Activated T-cell treated with anti-CD3 and anti-CD28 coated beads, Interleukin-2, amount 50 U/mL, for 72 hours (primary cell): ENCODE results near the gene DENR. TPM values are rescaled to one million over a fixed set of nuclear protein-coding genes. Genes with fewer than 3 reads are reported as not detected.
"Not testable (repeated sequence)": the region's sequence is repeated elsewhere in the genome, so short reads cannot be mapped to it uniquely, and the experiment has no call there.

Experiments used
- ATAC-seq, 2 donors: fragments of 150-1000 bp; cut with Tn5 transposase; replicated peaks in 1 of 2; 2 replicates each; pipeline ENCODE4 v1.10.0; 2021; ENCODE audit warnings: moderate library complexity in 2 of 2, mild to moderate bottlenecking in 1 of 2
- DNase-seq, 2 donors: peaks; one replicate each; pipeline ENCODE4 v3.0.0; 2021 to 2022; ENCODE audit warnings: mixed read lengths in 1 of 2
- H3K27ac Mint-ChIP-seq: one replicate; pipeline ENCODE4 v1.8.0; 2022; ENCODE audit warnings: mild to moderate bottlenecking, moderate library complexity, mixed read lengths
- H3K27me3 Mint-ChIP-seq: one replicate; pipeline ENCODE4 v1.8.0; 2022; ENCODE audit warnings: low read depth, mixed read lengths
- H3K36me3 Mint-ChIP-seq, 2 donors: one replicate each; pipeline ENCODE4 v1.8.0; 2022; ENCODE audit warnings: mixed read lengths in 2 of 2, mild to moderate bottlenecking in 1 of 2; ENCODE audit not compliant: insufficient read depth in 2 of 2
- H3K4me1 Mint-ChIP-seq: one replicate; pipeline ENCODE4 v1.8.0; 2022; ENCODE audit warnings: low read depth, mixed read lengths
- H3K4me3 Mint-ChIP-seq, 2 donors: one replicate each; pipeline ENCODE4 v1.8.0; 2022; ENCODE audit warnings: mild to moderate bottlenecking in 2 of 2, mixed read lengths in 2 of 2, moderate library complexity in 2 of 2
- H3K9me3 Mint-ChIP-seq, 2 donors: one replicate each; pipeline ENCODE4 v1.8.0; 2022; ENCODE audit warnings: mixed read lengths in 2 of 2
- total RNA-seq, 2 donors: library from RNA; stranded (reverse); gene quantifications; one replicate each; pipeline ENCODE4 v1.2.3, GENCODE V29; 2022

Gene DENR
- total RNA-seq, 2 donors from 2014 or later, result 63.6 to 72.2 TPM

- DNase-seq, H3K27ac Mint-ChIP-seq, H3K9me3 Mint-ChIP-seq, ATAC-seq, H3K27me3 Mint-ChIP-seq: not testable (repeated sequence)
- H3K4me3 Mint-ChIP-seq, result peak overlapping the region; percentile 99
- peaks cover 44% of the 10 kb centered on the region for H3K4me1 Mint-ChIP-seq
- peaks cover 10 to 23% of the 10 kb centered on the region in 2 donors for H3K36me3 Mint-ChIP-seq
Observed at GRCh38 chr12:122750781-122751515, 1.7 kb upstream of the DENR start.

- peaks cover 19 to 42% of the 10 kb centered on the region in 2 donors for H3K36me3 Mint-ChIP-seq
Observed at GRCh38 chr12:122753319-122753650, 661 bp downstream of the DENR start.

GRCh38 chr12:122754790-122755189, 2.2 kb downstream of the DENR start:
- no peaks in the 10 kb centered on the region for H3K27me3 Mint-ChIP-seq
- H3K36me3 Mint-ChIP-seq, result peaks cover 19 to 44% of the 10 kb centered on the region in 2 donors
- ATAC-seq (no peak), DNase-seq (no peak)
- H3K4me3 Mint-ChIP-seq, result peak overlapping the region in 1 of 2 donors; percentile 52
- H3K27ac Mint-ChIP-seq, result peak overlapping the region; percentile 93
- peaks cover 65% of the 10 kb centered on the region for H3K4me1 Mint-ChIP-seq
- no peaks in the 10 kb centered on the region for H3K9me3 Mint-ChIP-seq

More at GRCh38 chr12:122753319-122753650, 661 bp downstream of the DENR start:
- DNase-seq, result no peak
- Mint-ChIP-seq H3K4me3 (peak overlapping the region; percentile 99), H3K4me1 (peaks cover 66% of the 10 kb centered on the region), H3K27me3 (no peaks in the 10 kb centered on the region), H3K27ac (peak overlapping the region; percentile 98), H3K9me3 (no peaks in the 10 kb centered on the region)
- no peak for ATAC-seq

DNA sequence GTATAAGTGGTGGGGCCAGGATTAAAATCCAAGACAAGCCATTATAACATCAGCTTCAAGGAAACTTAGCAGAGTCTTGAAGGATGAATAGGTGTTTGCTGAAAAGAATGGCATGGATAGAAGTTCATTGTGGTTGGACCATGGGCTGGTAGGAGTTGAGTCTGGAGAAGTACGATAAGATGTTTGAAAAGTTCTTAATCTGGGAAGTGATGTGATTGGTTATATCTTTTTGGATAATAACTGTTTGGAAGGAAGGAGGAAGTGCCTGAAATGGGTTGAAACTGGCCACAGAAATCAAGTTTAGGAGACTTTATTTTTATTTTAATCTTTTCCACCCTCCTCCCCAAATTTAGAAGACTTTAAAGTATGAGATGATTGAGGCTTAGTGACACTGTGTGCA, 4.9 kb downstream of the DENR start:
- ATAC-seq, result no peak
- Mint-ChIP-seq H3K27me3 (no peaks in the 10 kb centered on the region), H3K4me3 (no peak overlapping the region), H3K4me1 (peaks cover 49% of the 10 kb centered on the region), H3K36me3 (peaks cover 19 to 49% of the 10 kb centered on the region in 2 donors), H3K27ac (peak overlapping the region; percentile 86), H3K9me3 (no peaks in the 10 kb centered on the region)
- no peak for DNase-seq

GRCh38 chr12:122785503-122785902, 32.9 kb downstream of the DENR start:
- DNase-seq, result no peak
- Mint-ChIP-seq H3K4me1 (no peaks in the 10 kb centered on the region), H3K36me3 (no peaks in the 10 kb centered on the region), H3K4me3 (no peak overlapping the region), H3K27me3 (no peaks in the 10 kb centered on the region), H3K27ac (no peak overlapping the region), H3K9me3 (no peaks in the 10 kb centered on the region)
- ATAC-seq, result no peak

- no peaks in the 10 kb centered on the region for H3K27me3 Mint-ChIP-seq
- H3K27ac Mint-ChIP-seq, result no peak overlapping the region
- no peak overlapping the region for H3K4me3 Mint-ChIP-seq
- no peak for DNase-seq
- ATAC-seq, result no peak
- no peaks in the 10 kb centered on the region for H3K9me3 Mint-ChIP-seq
- no peaks in the 10 kb centered on the region for H3K36me3 Mint-ChIP-seq
- peaks cover 1% of the 10 kb centered on the region for H3K4me1 Mint-ChIP-seq
Observed at GRCh38 chr12:122788387-122788786, 35.8 kb downstream of the DENR start.

- H3K4me1 Mint-ChIP-seq, result peaks cover 6% of the 10 kb centered on the region
- ATAC-seq, result no peak
- H3K36me3 Mint-ChIP-seq, result no peaks in the 10 kb centered on the region
- no peak overlapping the region for H3K4me3 Mint-ChIP-seq
- H3K27me3 Mint-ChIP-seq, result no peaks in the 10 kb centered on the region
- no peak for DNase-seq
- no peak overlapping the region for H3K27ac Mint-ChIP-seq
- H3K9me3 Mint-ChIP-seq, result no peaks in the 10 kb centered on the region
Observed at GRCh38 chr12:122789637-122790036, 37.0 kb downstream of the DENR start.

DNA sequence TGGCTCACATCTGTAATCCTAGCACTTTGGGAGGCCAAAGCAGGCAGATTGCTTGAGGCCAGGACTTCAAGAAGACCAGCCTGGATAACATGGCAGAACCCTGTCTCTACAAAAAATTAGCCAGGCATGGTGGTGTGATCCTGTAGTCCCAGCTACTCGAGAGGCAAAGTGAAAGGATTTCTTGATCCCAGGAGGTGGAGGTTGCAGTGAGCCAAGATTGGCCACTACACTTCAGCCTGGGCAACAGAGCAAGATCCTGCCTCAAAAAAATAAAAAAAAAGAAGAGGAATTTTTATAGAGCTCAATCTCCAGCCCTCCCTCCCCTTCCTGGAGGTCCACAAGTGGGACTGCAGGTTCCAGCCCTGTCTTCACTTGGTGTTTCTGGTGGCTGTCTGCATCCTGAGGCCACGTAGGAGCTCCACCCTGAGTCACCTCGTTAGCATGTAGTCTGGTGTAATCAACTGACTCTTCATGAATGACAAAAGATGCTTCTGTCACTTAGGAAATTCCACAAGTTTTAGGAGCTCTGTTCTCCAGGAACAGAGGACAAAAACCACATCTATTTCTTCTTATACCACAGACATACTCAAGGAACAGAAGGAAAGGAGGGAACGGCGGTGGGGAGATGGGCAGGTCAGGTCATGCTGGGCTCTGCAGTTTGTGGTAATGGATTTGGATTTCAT, 37.9 kb downstream of the DENR start:
- H3K4me3 Mint-ChIP-seq, result no peak overlapping the region
- ATAC-seq (no peak), DNase-seq (no peak)
- no peaks in the 10 kb centered on the region for H3K36me3 Mint-ChIP-seq
- H3K9me3 Mint-ChIP-seq, result no peaks in the 10 kb centered on the region
- no peaks in the 10 kb centered on the region for H3K27me3 Mint-ChIP-seq
- peaks cover 6% of the 10 kb centered on the region for H3K4me1 Mint-ChIP-seq
- no peak overlapping the region for H3K27ac Mint-ChIP-seq

DNA sequence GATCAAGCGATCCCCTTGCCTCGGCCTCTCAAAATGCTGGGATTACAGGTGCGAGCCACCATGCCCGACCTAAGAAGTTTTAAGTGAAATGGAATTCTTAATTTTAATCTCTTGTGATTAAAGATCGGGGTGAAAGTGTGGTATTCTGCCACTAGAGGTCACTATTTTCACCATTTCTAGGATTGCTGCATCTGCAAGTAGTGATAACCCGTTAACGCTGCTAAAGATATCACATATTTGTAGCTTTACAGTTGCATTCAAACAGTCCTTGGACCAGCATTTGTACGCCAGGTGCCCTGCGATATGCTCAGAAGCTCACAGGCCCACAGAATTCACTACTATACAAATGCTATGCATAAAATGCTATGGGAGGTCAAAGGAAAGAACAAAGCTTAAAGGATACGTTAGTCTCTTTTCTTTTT, 41.1 kb downstream of the DENR start:
- Mint-ChIP-seq H3K9me3 (no peaks in the 10 kb centered on the region), H3K27me3 (no peaks in the 10 kb centered on the region), H3K4me3 (peak overlapping the region in 1 of 2 donors; percentile 53), H3K36me3 (no peaks in the 10 kb centered on the region), H3K4me1 (peaks cover 6% of the 10 kb centered on the region), H3K27ac (no peak overlapping the region)
- ATAC-seq (peak; percentile 48 to 51), DNase-seq (peak in 1 of 2 donors; percentile 17)

- no peak overlapping the region for H3K27ac Mint-ChIP-seq
- H3K27me3 Mint-ChIP-seq, result no peaks in the 10 kb centered on the region
- DNase-seq (no peak), ATAC-seq (no peak)
- no peaks in the 10 kb centered on the region for H3K9me3 Mint-ChIP-seq
- no peak overlapping the region for H3K4me3 Mint-ChIP-seq
- peaks cover 6% of the 10 kb centered on the region for H3K4me1 Mint-ChIP-seq
- no peaks in the 10 kb centered on the region for H3K36me3 Mint-ChIP-seq
Observed at GRCh38 chr12:122795807-122796206, 43.2 kb downstream of the DENR start.

- DNase-seq, result peak in 1 of 2 donors; percentile 7
- Mint-ChIP-seq H3K27ac (no peak overlapping the region), H3K9me3 (no peaks in the 10 kb centered on the region), H3K4me3 (no peak overlapping the region), H3K4me1 (no peaks in the 10 kb centered on the region), H3K27me3 (no peaks in the 10 kb centered on the region), H3K36me3 (no peaks in the 10 kb centered on the region)
- ATAC-seq, result peak in 1 of 2 donors; percentile 29
Observed at GRCh38 chr12:122799641-122800243, 47.1 kb downstream of the DENR start.

- Mint-ChIP-seq H3K27me3 (no peaks in the 10 kb centered on the region), H3K27ac (no peak overlapping the region), H3K9me3 (no peaks in the 10 kb centered on the region), H3K36me3 (no peaks in the 10 kb centered on the region), H3K4me1 (no peaks in the 10 kb centered on the region), H3K4me3 (no peak overlapping the region)
- DNase-seq (no peak), ATAC-seq (no peak)
Observed at GRCh38 chr12:122803937-122804336, 51.3 kb downstream of the DENR start.

GRCh38 chr12:122804957-122805356, 52.3 kb downstream of the DENR start:
- DNase-seq, H3K27me3 Mint-ChIP-seq, H3K4me3 Mint-ChIP-seq, H3K9me3 Mint-ChIP-seq, H3K4me1 Mint-ChIP-seq, H3K36me3 Mint-ChIP-seq, ATAC-seq, H3K27ac Mint-ChIP-seq: not testable (repeated sequence)
